Memory B cell (primary cell): ENCODE results near the gene FAM50A.

Experiments used
- ATAC-seq: fragments of 150-1000 bp; cut with Tn5 transposase; 2 replicates; pipeline ENCODE4 v1.10.0; 2021; ENCODE audit warnings: low read depth, mild to moderate bottlenecking, moderate library complexity
- DNase-seq, 2 donors: peaks; one replicate each; pipeline ENCODE4 v3.0.0; 2022; ENCODE audit warnings: low spot score in 2 of 2
- H3K27ac Mint-ChIP-seq: one replicate; pipeline ENCODE4 v1.8.0; 2022; ENCODE audit warnings: mild to moderate bottlenecking, moderate library complexity, mixed read lengths
- H3K27me3 Mint-ChIP-seq: one replicate; pipeline ENCODE4 v1.8.0; 2022; ENCODE audit warnings: mixed read lengths
- H3K36me3 Mint-ChIP-seq: one replicate; pipeline ENCODE4 v1.8.0; 2022; ENCODE audit warnings: mild to moderate bottlenecking, mixed read lengths
- H3K4me1 Mint-ChIP-seq: one replicate; pipeline ENCODE4 v1.8.0; 2022; ENCODE audit warnings: mixed read lengths
- H3K4me3 Mint-ChIP-seq: one replicate; pipeline ENCODE4 v1.8.0; 2022; ENCODE audit warnings: mild to moderate bottlenecking, moderate library complexity, mixed read lengths
- H3K9me3 Mint-ChIP-seq: one replicate; pipeline ENCODE4 v1.8.0; 2022; ENCODE audit warnings: mixed read lengths

The FAM50A gene

DNA sequence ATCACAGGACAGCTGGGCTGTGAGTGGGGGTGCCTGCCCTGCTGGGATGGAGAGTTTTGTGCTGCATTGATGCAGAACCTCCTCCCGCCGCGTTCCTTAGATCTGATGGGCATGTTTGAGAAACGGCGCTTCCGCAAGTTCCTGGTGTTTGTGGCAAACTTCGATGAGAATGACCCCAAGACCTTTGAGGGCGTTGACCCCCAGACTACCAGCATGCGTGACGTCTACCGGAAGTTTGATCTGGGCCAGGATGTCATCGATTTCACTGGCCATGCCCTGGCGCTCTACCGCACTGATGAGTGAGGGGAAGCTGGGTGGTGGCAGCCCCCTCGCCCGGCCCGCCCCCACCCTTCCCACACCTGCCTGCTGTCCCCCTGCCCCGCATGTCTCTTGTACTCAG lies 4.1 kb upstream of the FAM50A start:
- Mint-ChIP-seq H3K27ac (no peak overlapping the region), H3K27me3 (no peaks in the 10 kb centered on the region), H3K9me3 (no peaks in the 10 kb centered on the region), H3K36me3 (no peaks in the 10 kb centered on the region), H3K4me3 (no peak overlapping the region), H3K4me1 (peaks cover 9% of the 10 kb centered on the region)
- no peak for DNase-seq
- ATAC-seq, result no peak

DNA sequence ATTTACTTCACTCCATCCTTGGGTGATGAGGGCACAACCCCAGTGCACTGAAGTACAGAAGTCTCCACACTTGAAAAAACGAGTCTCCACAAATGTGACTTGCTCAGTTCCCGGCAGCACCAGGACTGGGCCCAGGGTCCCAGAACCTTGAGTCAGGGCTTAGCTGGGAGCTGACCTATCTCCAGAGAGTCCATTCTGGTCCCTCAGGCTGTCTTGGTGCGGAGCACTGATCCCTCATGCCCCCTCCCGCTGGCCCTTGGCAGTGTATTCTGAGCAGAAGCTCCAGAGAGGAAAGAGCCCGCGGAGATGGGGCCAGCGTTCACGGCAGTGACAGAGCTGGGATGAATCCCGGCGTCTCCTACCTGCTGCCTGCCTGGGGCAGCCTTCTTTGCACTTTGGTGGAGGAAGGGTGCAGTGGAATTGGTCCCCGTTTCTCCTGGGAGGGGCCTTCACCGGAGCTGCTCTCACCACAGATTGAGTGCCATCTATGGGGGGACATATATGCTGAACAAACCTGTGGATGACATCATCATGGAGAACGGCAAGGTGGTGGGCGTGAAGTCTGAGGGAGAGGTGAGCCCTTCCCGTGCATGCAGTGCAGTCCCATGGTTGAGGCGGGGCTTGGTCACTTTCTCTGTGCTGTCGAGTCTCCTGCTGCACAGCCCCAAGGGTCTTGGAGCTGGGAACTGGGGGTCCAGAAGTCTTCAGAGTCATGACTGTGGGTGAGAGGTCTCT lies 3.2 kb upstream of the FAM50A start:
- no peak overlapping the region for H3K4me3 Mint-ChIP-seq
- ATAC-seq, result no peak
- H3K27ac Mint-ChIP-seq, result no peak overlapping the region
- no peaks in the 10 kb centered on the region for H3K36me3 Mint-ChIP-seq
- H3K9me3 Mint-ChIP-seq, result no peaks in the 10 kb centered on the region
- H3K27me3 Mint-ChIP-seq, result no peaks in the 10 kb centered on the region
- DNase-seq, result no peak
- peaks cover 9% of the 10 kb centered on the region for H3K4me1 Mint-ChIP-seq

DNA sequence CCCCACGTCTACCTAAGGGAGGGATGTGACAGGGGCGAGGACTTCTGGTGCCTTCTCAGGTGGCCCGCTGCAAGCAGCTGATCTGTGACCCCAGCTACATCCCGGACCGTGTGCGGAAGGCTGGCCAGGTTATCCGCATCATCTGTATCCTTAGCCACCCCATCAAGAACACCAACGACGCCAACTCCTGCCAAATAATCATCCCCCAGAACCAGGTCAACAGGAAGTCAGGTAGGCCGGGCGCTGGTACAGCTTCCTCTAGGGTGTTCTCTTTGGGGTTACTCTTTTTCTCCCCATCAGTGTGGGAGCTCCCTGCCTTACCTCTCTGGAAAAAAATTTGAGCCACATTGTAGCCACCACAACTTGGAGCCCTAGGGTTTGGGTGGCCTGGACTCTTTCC lies 2.4 kb upstream of the FAM50A start:
- no peak overlapping the region for H3K27ac Mint-ChIP-seq
- H3K4me3 Mint-ChIP-seq, result no peak overlapping the region
- H3K27me3 Mint-ChIP-seq, result no peaks in the 10 kb centered on the region
- H3K4me1 Mint-ChIP-seq, result peaks cover 14% of the 10 kb centered on the region
- peaks cover 2% of the 10 kb centered on the region for H3K36me3 Mint-ChIP-seq
- ATAC-seq, result no peak
- H3K9me3 Mint-ChIP-seq, result no peaks in the 10 kb centered on the region
- no peak for DNase-seq

GRCh38 chrX:154441984-154442707 lies 1.8 kb upstream of the FAM50A start:
- Mint-ChIP-seq H3K36me3 (peaks cover 2% of the 10 kb centered on the region), H3K27me3 (no peaks in the 10 kb centered on the region), H3K27ac (no peak overlapping the region), H3K4me3 (no peak overlapping the region), H3K9me3 (no peaks in the 10 kb centered on the region), H3K4me1 (peaks cover 14% of the 10 kb centered on the region)
- ATAC-seq (no peak), DNase-seq (no peak)

DNA sequence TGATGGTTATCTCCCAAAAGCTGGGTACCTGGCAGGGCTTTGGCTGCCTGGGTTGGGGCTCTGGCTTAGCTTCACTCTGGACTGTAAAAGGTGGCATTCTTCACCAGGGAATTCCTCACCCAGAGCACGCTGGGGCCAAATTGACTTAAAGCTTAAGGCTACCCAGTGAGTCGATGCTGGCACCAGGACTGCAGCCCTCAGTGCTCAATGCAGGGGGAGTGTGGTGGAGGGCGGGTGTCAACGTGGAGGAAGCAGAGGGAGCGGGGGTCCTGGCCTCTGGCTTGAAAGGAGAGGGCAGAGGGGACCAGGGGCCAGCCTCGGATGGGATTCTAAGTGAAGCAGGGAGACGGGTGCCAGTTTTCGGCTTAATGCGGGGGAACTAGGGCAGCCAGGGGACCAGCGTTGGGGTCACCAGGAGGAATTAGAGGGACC lies 446 bp upstream of the FAM50A start:
- peaks cover 2% of the 10 kb centered on the region for H3K36me3 Mint-ChIP-seq
- H3K4me3 Mint-ChIP-seq, result peak overlapping the region; percentile 83
- H3K27me3 Mint-ChIP-seq, result no peaks in the 10 kb centered on the region
- no peak for ATAC-seq
- peaks cover 8% of the 10 kb centered on the region for H3K4me1 Mint-ChIP-seq
- DNase-seq, result no peak
- peak overlapping the region; percentile 89 for H3K27ac Mint-ChIP-seq
- no peaks in the 10 kb centered on the region for H3K9me3 Mint-ChIP-seq

DNA sequence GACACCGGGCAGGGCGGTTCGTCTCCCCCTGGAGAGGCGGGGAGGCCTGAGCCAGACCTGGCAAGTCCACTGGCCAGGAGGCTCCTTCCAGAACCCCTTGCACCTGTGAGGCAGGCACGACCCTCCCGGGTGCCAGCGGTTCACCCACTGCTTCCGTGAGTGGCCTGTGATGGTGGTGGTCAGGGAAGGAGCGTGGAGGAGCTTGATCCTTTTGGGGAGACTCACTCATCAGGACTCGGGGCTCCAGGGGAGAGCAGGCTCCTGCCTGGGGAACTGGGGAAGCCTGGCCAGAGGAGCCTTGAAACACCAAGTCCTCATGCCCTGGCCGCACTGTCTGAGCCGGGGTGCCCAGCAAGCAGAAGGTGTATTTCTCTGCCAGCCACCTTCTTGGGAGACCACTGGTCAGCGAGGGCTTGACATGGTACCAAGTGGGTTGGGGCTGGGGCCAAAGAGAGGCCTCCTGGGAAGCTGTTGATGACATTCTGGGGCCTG lies 860 bp downstream of the FAM50A start:
- Mint-ChIP-seq H3K27me3 (no peaks in the 10 kb centered on the region), H3K4me3 (no peak overlapping the region), H3K4me1 (peaks cover 8% of the 10 kb centered on the region), H3K9me3 (no peaks in the 10 kb centered on the region), H3K27ac (no peak overlapping the region), H3K36me3 (peaks cover 2% of the 10 kb centered on the region)
- DNase-seq (no peak), ATAC-seq (no peak)

GRCh38 chrX:154445776-154446175 lies 1.8 kb downstream of the FAM50A start:
- no peak for DNase-seq
- no peak overlapping the region for H3K27ac Mint-ChIP-seq
- ATAC-seq, result no peak
- H3K36me3 Mint-ChIP-seq, result peaks cover 2% of the 10 kb centered on the region
- no peak overlapping the region for H3K4me3 Mint-ChIP-seq
- peaks cover 8% of the 10 kb centered on the region for H3K4me1 Mint-ChIP-seq
- H3K27me3 Mint-ChIP-seq, result no peaks in the 10 kb centered on the region
- H3K9me3 Mint-ChIP-seq, result no peaks in the 10 kb centered on the region

- H3K4me1 Mint-ChIP-seq, result peaks cover 8% of the 10 kb centered on the region
- ATAC-seq (no peak), DNase-seq (no peak)
- no peak overlapping the region for H3K27ac Mint-ChIP-seq
- no peaks in the 10 kb centered on the region for H3K9me3 Mint-ChIP-seq
- H3K4me3 Mint-ChIP-seq, result no peak overlapping the region
- peaks cover 2% of the 10 kb centered on the region for H3K36me3 Mint-ChIP-seq
- H3K27me3 Mint-ChIP-seq, result no peaks in the 10 kb centered on the region
Observed at GRCh38 chrX:154446430-154446829, 2.5 kb downstream of the FAM50A start.

DNA sequence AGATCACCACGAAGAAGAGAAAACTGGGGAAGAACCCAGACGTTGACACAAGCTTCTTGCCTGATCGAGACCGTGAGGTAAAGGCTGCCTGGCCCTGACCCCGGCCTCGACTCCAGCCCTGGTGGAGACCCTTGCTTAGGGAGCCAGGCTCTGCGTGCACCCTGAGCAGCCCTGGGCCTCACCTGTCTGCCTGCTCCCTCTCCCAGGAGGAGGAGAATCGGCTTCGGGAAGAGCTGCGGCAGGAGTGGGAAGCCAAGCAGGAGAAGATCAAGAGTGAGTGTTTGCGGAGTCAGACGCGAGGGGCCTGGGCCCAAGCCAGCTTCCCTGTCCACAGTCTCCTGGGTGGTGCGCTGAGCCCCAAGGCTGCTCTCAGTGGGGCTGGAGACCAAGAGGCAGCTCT lies 4.5 kb downstream of the FAM50A start:
- Mint-ChIP-seq H3K9me3 (no peaks in the 10 kb centered on the region), H3K4me3 (no peak overlapping the region), H3K27ac (no peak overlapping the region), H3K27me3 (no peaks in the 10 kb centered on the region), H3K4me1 (peaks cover 6% of the 10 kb centered on the region), H3K36me3 (peaks cover 4% of the 10 kb centered on the region)
- ATAC-seq (no peak), DNase-seq (no peak)

DNA sequence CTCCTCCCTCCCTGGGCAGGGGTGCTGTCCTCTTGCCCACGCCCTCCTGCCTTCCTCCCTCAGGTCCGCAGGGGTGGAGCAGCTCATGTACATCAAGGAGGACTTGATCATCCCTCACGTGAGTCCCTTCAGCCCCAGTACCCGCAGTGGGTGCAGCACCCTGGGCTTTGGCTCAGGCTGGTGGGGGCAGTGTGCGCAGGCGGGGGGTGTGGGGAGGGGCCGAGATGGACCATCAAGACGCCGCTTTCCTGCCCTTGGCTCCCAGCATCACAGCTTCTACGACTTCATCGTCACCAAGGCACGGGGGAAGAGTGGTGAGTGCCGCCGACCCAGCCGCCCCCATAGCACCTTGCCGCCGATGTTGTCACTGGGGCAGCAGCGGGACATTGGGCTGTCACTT lies 5.7 kb downstream of the FAM50A start:
- H3K4me3 Mint-ChIP-seq, result no peak overlapping the region
- peaks cover 5% of the 10 kb centered on the region for H3K4me1 Mint-ChIP-seq
- no peaks in the 10 kb centered on the region for H3K27me3 Mint-ChIP-seq

DNA sequence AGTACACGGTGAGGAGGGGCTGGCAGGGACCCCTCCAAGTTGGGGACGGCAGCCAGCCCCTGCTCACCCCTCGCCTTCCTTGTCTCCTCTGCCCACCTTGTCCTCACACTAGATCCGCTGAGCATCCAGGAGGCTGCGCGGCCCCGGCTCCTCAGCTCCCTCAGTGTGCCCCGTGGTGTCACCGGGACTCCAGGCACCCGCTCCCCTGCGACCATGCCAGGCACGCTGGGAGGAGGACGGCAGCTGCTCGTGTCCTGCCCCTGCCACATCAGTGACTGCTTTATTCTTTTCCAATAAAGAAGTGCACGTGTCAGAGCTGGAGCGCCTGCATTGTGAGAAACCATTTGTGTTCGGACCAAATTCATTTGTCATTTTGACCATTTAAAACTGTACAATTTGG lies 6.4 kb downstream of the FAM50A start:
- Mint-ChIP-seq H3K4me3 (no peak overlapping the region), H3K4me1 (peaks cover 5% of the 10 kb centered on the region), H3K27me3 (no peaks in the 10 kb centered on the region), H3K9me3 (no peaks in the 10 kb centered on the region), H3K27ac (no peak overlapping the region), H3K36me3 (peaks cover 4% of the 10 kb centered on the region)
- DNase-seq, result no peak
- ATAC-seq, result no peak

More for the DNA sequence above, 5.7 kb downstream of the FAM50A start:
- no peak for ATAC-seq
- Mint-ChIP-seq H3K9me3 (no peaks in the 10 kb centered on the region), H3K27ac (no peak overlapping the region), H3K36me3 (peaks cover 4% of the 10 kb centered on the region)
- no peak for DNase-seq

- H3K4me3 Mint-ChIP-seq, result no peak overlapping the region
- DNase-seq (no peak), ATAC-seq (no peak)
- H3K9me3 Mint-ChIP-seq, result no peaks in the 10 kb centered on the region
- peaks cover 4% of the 10 kb centered on the region for H3K4me1 Mint-ChIP-seq
- H3K27ac Mint-ChIP-seq, result no peak overlapping the region
- peaks cover 2% of the 10 kb centered on the region for H3K36me3 Mint-ChIP-seq
- no peaks in the 10 kb centered on the region for H3K27me3 Mint-ChIP-seq
Observed at GRCh38 chrX:154452823-154453222, 8.9 kb downstream of the FAM50A start.

- Mint-ChIP-seq H3K27ac (peak overlapping the region; percentile 96), H3K4me3 (peak overlapping the region; percentile 95), H3K27me3 (no peaks in the 10 kb centered on the region), H3K36me3 (peaks cover 3% of the 10 kb centered on the region), H3K4me1 (peaks cover 15% of the 10 kb centered on the region), H3K9me3 (no peaks in the 10 kb centered on the region)
- ATAC-seq, result peak; percentile 77
- peak in 1 of 2 donors; percentile 66 for DNase-seq
Observed at GRCh38 chrX:154457491-154458115, 13.7 kb downstream of the FAM50A start.
